HG02763 (cell line): ENCODE data around the gene TSEN15.

Experiments used
- ATAC-seq: cut with Tn5 transposase; IDR thresholded peaks from one replicate; pipeline ENCODE4 v1.9.1; 2021; ENCODE audit warnings: mild to moderate bottlenecking, moderate library complexity; ENCODE audit not compliant: unreplicated experiment

TSEN15 gene

DNA sequence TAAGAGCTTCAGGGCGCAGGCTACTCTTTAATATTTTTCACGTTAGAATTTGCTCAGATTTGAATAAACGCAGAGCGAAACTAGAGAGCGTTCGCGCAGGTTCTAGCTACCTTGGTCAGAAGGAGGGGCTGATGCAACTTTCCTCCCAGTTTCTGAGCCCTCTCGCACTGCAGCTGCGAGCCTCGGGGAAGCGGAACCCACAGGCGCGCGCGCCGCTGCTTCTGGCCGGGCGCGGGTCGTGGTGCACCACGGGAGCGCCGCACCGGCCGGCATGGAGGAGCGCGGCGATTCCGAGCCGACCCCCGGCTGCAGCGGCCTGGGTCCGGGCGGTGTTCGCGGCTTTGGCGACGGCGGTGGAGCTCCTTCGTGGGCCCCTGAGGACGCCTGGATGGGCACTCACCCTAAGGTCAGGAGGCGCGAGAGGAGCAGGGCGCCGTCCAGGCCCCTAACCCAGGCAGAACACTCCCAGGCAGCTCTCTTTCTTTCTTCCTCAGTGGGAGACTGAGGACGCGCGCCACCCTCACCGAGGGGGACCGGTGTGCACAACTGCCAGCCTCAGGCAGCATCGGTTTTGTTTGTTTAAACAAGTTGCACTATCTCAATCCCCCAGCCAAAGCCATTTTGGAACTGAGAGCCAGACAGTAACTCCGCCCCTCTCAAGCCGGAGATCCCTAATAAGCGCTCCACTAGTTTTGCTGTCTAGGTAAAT, at the start of gene TSEN15:
Gene TSEN15, plus strand, starts transcription at position 246 of the 709 bp plus-strand sequence. Its CDS starts 26 bp downstream, at position 272.
- peak; percentile 97 for ATAC-seq

DNA sequence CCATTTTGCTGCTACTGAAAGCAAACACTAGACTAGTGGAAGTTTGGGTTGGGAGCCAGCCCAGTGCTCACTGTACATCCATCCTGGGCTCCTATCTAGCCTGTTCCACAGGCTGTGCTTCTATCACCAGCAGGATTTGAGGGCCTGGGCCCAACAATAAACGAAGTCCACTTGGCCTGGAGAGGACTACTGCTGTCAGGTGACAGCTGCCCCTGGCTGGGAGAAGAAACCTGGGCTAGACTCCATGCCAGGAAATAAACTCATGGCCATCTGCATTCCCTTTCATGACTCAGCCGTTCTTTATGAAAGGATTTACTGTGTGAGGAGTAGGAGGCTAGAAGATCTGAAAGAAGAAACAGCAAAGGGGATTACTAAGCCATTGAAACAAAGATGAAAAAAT, 49.5 kb upstream of the TSEN15 start:
- ATAC-seq: no peak

DNA sequence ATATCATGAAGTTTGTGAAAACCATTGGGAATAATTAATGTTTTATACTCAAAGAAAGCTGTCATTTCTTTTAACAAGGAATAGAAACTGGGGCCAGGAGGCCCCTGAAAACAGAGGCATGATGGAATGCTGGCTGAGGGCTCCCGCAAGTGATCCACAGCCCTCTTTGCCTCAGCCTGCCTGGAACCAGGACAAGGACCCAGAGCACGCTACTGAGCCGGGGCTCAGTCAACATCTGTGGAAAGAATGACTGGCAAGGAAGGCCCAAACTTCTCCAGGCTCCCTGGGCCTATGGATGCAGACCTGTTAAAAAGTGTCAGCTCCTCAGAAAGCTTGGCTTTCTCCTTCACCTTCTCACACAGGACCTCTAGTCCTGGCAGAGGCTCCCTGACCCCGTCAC, 46.6 kb upstream of the TSEN15 start:
- ATAC-seq: no peak

DNA sequence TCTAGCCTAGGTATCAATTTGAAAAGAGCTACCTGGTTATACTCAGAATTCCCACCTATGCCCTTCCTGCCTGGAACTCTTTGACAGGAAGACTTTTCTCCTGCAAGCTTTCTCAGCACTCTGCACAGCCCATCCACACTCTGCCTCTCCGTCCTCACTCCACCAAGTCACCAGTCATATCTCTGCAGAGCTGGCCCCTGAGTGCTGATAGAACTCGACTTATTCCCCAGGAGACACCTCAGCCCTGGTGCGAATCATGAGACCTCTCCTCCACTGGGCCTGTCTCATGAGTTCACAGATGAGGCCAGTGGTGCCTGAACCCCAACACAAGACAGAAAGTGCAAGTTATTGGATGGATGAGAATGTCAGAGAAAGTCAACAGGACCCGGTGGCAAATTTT, 46.0 kb upstream of the TSEN15 start:
- no peak for ATAC-seq

DNA sequence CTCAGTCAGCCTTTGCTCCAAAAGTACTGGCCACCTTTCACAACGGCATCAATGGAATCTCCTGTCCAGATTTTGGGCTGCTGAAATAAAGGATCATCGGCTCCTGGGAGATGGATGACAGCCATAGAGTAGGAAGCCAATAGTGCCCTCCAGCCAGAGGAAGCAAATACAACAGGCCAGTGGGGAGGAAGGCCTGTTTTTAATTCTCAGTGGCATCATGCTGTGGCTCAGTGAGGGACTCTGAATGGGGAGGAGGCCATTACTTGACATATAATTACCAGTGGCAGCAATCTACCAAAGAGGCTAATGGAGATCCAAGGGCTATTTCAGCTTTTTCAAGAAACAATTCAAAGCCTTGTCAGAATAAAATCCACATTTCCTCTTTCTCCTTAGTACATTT, 40.7 kb upstream of the TSEN15 start:
- no peak for ATAC-seq

- ATAC-seq: no peak
Measured at GRCh38 chr1:184012187-184012586, 39.3 kb upstream of the TSEN15 start.

- ATAC-seq: no peak
Measured at GRCh38 chr1:184014271-184014670, 37.3 kb upstream of the TSEN15 start.

DNA sequence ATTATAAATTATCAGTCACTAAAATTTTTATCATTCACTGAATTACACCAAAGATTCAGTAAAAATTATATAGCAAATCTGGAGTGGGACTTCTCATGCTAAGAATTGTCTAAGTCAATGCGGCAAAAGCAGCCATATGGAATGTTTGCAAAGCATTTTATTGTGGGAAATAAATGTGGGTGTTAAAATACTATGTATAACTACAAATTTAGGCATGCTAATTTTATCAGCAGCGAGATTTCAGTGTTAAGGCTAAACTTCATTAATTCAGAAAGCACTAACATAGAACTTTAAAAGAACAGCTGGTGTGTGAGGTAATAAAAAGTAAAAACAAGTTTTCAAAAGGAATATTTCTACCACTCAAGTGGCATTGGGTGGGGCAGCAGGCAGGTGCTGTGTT, 35.4 kb upstream of the TSEN15 start:
- no peak for ATAC-seq

DNA sequence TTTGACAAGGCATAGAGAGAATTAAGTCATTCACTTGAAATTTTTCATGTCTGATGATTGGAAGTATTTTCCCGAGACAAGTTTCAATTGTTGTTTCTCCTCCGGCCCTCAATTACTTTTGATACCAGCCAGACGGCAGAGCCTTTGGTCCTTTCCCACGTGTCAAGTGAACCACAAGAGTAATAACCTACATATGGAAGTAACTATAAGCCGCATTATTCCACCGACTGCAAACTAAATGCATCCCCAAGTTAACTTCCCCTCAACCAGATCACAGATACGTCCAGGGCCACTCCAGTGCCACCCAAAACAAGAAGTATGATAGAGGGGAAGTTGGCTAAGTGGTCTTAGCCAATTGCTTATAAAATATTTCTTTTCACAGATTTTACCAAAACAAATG, 34.2 kb upstream of the TSEN15 start:
- no peak for ATAC-seq

- no peak for ATAC-seq
Measured at GRCh38 chr1:184018622-184019021, 32.9 kb upstream of the TSEN15 start.

- no peak for ATAC-seq
Measured at GRCh38 chr1:184019069-184019468, 32.5 kb upstream of the TSEN15 start.

- no peak for ATAC-seq
Measured at GRCh38 chr1:184019506-184019905, 32.0 kb upstream of the TSEN15 start.

DNA sequence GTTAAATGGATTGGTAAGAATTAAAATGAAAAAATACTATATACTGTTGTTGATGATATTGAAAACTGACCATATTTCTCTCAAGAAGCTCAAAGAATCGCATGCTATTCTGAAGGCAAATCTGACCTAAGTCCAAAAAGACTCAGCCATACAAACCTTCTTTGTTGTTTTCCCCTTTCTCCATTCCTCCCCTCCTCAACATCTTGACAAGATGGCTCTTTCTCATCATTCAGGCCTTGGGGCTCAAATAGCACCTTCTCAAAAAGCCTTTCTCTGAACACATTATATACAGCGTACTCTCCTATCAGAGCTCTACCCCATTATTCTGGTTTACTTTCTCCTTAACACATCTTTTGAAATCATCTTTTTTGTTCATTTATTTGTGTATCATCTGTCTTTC, 31.2 kb upstream of the TSEN15 start:
- no peak for ATAC-seq

DNA sequence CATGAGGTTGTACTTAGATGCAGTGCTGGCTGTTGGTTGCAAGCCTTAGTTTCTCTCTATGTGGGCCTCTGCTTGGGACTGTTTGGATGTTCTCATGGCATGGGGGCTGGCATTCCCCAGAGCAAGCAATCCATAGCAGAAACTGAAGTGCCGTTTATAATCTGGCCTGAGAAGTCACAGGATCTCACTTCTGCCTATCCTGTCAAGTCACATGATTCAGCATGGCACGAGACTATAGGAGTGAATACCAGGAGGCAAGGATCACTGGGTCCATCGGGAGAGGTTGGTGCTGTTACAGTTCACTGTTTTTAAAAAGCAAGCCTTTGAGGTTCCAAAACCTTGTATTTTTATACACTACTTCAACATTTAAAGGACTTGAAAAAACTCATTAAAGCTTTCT, 30.7 kb upstream of the TSEN15 start:
- no peak for ATAC-seq

DNA sequence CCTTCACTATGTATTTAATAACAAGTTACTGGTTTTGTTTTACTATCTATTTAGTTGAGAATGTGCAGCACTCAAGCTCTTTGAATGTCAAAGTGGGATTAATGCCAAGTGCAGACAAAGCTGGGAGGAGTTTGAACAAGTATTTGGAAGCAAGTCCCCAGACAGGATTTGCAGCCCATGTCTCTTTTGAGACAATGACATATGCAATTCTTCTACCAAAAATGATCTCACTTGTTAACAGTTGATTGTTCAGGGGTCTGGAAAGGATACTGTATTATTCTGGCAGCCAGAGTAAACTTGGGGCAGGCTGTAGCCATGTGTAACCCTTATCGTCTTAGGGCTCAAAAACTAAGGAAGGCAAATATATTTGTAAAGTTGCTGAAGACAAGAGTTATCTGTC, 29.8 kb upstream of the TSEN15 start:
- ATAC-seq: no peak

DNA sequence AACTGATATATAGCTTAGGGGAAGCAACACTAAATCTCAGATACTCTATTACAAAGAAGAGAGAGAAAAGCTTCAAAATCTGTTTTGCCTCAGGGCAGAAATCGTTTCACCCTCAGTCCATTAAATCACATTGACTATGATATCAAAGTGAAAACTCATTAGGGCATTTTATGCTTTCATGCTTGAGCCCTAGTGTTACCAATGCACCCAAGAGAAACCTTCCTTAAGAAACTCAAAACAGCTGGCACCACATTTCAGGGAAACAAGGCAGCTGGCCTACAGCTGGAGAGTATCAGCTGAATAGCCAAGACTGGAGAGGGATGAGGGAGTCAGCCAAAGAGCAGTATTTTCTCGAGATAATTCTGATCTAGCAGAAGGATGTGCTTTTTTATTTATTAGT, 28.9 kb upstream of the TSEN15 start:
- no peak for ATAC-seq

GRCh38 chr1:184023171-184023570, 28.4 kb upstream of the TSEN15 start:
- no peak for ATAC-seq

DNA sequence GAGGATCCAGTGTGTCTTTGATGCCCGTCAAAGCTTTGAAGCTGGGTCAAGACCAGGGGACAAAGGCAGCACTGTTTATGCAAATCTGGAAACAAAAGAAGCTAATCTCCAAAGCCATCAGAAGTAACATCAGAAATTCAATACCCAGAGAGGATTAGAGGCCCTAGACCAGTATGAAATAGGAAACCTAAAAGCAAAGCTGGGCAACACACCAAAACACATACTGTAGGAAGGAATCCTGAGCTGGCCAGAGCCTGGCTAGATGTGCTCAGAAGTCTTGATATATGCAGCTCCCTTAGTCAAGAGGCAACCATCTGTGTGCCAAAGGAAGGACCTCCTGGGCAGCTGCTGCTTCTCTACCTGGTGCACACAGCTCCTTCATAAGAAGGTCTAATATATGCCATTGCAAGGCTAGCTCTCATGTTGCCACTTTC, 26.3 kb upstream of the TSEN15 start:
- ATAC-seq: no peak

- ATAC-seq: no peak
Measured at GRCh38 chr1:184027826-184028695, 23.5 kb upstream of the TSEN15 start.

GRCh38 chr1:184028854-184029623, 22.5 kb upstream of the TSEN15 start:
- no peak for ATAC-seq

- ATAC-seq: no peak
Measured at GRCh38 chr1:184030433-184031091, 21.0 kb upstream of the TSEN15 start.
